AG10803 (cell line): ENCODE results near the gene CPXM1.
A peak's percentile ranks its signal among the peaks of the same experiment; 100 is the strongest.

ENCODE experiments used
- DNase-seq: peaks from one replicate; pipeline ENCODE4 v3.0.0; 2010; ENCODE audit warnings: low read depth
- H3K4me3 ChIP-seq: 2 replicates; pipeline ENCODE4 v1.5.1; 2011; ENCODE audit warnings: mild to moderate bottlenecking, low read length, control low read depth
- TF ChIP-seq, protein P1 (sequence below): conservative IDR thresholded peaks from 2 replicates; pipeline ENCODE4 v1.5.1; 2011; ENCODE audit warnings: mild to moderate bottlenecking, low read length, control low read depth, inconsistent platforms

CPXM1 gene

DNA sequence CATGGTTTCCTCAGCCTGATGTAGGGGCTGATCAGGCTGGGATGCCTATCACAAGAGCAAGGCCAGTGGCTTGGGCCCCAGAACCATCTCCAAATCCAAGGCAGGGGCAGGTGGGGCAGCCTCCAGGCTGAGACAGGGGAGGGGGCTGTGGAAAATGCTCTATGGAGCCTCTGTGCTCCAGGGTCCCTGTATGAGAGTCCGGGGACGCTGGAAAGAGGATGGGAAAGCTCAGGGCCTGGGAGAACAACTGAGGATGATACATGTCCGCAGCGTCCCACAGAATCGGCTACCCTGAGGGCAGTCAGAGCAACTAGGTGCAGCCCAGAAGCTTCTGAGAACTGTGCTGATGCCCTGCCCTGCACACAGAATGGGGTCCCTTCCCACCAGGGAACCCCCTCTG is 43.4 kb downstream of the CPXM1 start:
- H3K4me3 ChIP-seq, result no peak overlapping the region
- TF ChIP-seq, protein P1, sequence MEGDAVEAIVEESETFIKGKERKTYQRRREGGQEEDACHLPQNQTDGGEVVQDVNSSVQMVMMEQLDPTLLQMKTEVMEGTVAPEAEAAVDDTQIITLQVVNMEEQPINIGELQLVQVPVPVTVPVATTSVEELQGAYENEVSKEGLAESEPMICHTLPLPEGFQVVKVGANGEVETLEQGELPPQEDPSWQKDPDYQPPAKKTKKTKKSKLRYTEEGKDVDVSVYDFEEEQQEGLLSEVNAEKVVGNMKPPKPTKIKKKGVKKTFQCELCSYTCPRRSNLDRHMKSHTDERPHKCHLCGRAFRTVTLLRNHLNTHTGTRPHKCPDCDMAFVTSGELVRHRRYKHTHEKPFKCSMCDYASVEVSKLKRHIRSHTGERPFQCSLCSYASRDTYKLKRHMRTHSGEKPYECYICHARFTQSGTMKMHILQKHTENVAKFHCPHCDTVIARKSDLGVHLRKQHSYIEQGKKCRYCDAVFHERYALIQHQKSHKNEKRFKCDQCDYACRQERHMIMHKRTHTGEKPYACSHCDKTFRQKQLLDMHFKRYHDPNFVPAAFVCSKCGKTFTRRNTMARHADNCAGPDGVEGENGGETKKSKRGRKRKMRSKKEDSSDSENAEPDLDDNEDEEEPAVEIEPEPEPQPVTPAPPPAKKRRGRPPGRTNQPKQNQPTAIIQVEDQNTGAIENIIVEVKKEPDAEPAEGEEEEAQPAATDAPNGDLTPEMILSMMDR, result no peak
- DNase-seq, result no peak

DNA sequence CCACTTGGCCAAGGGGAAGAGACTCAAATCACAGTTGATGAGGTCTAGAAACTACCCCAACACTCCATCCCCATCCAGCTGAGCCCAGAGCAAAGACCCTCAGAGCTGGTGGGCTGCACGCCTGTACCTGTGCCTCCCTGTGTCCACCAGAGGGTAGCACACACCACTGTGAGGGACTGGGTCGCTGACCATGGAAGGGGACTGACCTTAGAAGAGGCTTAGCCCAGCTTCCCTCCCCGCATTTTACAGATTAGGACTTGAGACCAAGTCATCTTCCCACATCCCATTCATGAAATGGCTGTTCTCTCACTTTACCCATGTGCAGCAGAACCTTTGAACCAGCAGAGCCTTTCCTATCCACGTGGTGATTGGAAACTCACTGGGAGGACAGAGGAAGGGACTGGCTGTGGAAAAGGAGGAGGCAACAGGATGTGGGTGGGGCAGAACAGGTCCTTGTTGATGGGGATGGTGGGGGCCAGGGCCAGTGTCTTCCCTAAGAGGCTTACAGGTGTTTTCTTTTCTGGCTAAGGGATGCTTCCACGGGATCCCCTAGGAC is 44.3 kb downstream of the CPXM1 start:
- TF ChIP-seq, protein P1, result peak; percentile 87
- peak; percentile 35 for DNase-seq
- no peak overlapping the region for H3K4me3 ChIP-seq

DNA sequence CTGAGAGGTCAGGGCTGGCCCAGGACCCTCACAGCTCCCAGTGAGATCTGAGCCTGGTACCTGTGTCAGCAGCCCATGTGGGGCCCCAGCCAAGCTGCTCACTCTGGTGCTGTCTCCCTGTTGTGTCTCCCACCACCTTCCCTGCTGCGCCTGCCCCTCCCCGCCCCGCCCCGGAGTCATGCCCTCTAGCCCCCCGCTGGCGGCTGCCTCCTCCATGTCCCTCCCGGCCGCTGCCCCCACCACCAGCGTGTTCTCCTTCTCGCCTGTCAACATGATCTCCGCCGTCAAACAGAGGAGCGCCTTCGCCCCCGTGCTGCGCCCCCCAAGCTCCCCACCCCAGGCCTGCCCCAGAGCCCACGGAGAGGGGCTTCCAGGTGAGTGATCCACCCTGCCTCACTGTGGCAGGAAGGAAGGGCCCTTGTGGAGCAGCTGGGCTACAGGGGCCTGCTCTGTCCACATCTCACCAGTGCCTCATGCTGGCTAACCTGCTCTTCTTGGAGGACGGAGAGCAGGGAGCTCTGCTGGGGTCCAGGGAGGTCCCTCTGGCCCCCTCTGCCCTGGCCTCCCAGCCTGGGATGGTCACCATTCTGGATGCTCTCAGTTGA is 44.9 kb downstream of the CPXM1 start:
- no peak for DNase-seq
- H3K4me3 ChIP-seq, result no peak overlapping the region
- TF ChIP-seq, protein P1, result no peak

DNA sequence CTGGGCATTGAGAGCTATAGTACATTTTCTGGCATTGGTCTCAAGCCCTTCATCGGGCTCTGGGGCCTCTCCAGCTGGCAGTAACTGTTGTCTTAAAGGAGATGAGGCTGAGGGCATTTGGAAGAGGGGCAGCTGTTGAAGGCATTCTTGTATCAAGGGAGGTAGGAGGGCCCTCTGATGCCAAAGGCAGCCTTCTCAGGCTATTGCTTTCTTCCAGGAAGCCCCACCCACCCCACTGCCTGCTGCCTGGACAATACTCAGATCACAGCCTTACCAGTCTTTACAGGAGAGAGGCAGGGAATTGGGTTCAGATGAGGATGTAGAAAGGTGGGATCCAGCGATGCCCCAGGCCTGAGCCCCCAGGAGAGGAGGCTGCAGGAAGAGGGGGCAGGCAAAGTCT is 46.0 kb downstream of the CPXM1 start:
- no peak overlapping the region for H3K4me3 ChIP-seq
- TF ChIP-seq, protein P1, result no peak
- no peak for DNase-seq

DNA sequence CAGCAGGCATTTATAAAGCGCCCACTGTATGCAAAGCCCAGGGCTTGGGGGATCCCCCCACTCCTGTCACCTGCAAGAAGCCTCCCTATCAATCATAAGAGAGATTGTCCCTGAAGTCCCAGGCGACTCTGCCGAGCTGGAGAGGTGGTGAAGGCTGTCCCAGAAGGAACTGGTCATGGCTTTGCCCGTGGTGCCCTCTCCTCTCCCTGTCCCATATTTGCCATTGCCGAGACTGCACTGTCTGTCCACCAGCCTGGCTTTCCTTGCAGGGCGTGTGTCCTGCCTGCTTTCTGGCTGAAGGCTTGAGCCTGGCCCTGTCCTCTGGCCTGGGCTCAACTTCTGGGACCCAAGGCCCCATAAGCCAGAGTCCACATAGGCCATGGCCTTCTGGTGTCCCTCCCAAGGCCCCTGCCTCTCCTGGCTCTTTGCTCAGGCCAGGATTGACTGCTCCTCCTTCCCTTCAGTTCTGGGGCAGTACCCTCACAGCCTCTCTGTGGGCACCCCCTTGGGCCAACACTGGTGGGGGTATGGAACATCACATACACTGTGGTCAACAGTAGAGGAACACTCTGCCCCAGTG is 46.9 kb downstream of the CPXM1 start:
- no peak overlapping the region for H3K4me3 ChIP-seq
- no peak for DNase-seq
- TF ChIP-seq, protein P1, result no peak

DNA sequence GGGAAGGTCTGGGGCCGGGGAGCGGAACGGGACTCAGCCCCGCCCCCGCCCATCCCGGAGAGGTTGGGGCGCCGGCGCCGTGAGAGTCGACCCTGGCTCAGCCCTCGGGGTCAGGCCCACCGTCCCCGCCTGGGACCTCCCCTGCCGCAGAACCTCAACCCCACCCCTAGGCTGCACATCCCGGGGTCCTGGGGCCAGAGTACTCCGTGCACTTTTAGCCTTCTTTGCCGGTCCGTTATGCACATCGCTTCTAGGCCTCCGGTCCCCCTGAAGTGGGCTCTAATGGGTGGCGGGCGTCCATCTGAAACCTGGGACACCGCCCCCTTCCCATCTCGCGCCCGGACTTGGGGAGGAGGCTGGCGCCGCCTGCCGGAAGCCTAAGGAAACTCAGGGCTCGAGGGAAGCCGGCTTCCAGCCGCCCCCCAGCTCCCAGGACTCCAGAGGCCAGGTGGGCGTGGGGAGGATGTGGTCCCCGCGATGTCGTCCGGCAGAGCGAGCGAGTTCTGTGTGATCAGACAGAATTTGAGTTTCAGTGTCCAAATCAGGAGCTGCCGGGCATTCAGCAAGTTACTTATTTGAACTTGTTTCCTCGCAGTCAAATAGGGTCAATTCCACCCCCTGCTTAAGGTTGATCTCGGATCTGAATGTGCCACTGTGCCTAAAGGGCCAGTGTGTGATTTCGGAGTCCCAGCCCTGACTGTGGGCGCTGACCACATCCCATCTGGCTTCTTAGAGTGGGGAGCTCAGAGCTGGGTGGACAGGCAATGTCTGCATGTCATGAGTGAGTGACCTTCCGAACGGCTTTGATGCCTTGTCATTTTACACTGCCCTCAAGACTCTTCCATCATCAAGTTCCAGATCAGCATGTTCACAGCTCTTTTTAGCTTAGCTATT is 47.6 kb downstream of the CPXM1 start:
- DNase-seq, result peak; percentile 18
- TF ChIP-seq, protein P1, result peak; percentile 60
- peak overlapping the region; percentile 35 for H3K4me3 ChIP-seq
